GM04503 (cell line): Measurements from ENCODE around the gene NEMF.
"Not testable (repeated sequence)": the region's sequence is repeated elsewhere in the genome, so short reads cannot be mapped to it uniquely, and the experiment has no call there.

ENCODE experiments used
- DNase-seq: peaks from one replicate; pipeline ENCODE4 v3.0.0-alpha.2; 2012; ENCODE audit warnings: low read depth

NEMF gene

GRCh38 chr14:49879646-49880204, 27.1 kb upstream of the NEMF start:
- DNase-seq = no peak

GRCh38 chr14:49876563-49877127, 24.1 kb upstream of the NEMF start:
- no peak for DNase-seq

DNA sequence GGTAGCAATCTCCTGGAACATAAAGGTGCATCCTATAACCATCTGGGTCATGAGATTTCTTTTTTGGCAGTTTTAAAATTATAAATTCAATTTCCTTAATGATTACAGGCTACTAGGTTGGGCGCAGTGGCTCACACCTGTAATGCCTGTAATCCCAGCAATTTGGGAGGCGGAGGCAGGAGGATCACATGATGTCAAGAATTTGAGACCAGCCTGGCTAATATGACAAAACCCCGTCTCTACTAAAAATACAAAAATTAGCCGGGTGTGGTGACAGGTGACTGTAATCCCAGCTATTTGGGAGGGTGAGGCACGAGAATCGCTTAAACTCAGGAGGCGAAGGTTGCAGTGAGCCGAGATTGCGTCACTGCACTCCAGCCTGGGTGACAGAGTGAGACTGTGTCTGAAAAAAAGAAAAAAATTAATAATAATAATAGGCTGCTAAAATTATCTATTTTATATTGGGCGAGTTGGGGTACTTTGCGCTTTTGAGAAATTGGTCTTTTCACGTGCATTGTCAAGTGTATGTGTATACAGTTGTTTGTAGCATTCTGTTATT, 23.1 kb upstream of the NEMF start:
- DNase-seq = no peak

DNA sequence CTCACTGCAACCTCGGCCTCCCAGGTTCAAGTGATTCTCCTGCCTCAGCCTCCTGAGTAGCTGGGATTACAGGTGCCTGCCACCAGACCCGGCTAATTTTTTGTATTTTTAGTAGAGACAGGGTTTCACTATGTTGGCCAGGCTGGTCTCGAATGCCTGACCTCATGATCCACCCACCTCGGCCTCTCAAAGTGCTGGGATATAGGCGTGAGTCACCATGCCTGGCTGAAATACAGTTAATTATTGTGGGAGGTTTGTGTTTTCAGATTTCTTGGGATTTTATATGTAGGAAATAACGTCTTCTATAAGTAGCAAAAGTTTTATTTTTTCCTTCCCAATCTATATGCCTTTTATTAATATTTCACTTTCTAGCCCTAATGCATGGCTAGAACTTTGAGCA, 21.0 kb upstream of the NEMF start:
- DNase-seq = not testable (repeated sequence)

- DNase-seq = no peak
Measured at GRCh38 chr14:49870908-49871307, 18.3 kb upstream of the NEMF start.

GRCh38 chr14:49868720-49869114, 16.1 kb upstream of the NEMF start:
- DNase-seq = no peak

- DNase-seq = peak; percentile 71
Measured at GRCh38 chr14:49867831-49868719, 15.5 kb upstream of the NEMF start.

DNA sequence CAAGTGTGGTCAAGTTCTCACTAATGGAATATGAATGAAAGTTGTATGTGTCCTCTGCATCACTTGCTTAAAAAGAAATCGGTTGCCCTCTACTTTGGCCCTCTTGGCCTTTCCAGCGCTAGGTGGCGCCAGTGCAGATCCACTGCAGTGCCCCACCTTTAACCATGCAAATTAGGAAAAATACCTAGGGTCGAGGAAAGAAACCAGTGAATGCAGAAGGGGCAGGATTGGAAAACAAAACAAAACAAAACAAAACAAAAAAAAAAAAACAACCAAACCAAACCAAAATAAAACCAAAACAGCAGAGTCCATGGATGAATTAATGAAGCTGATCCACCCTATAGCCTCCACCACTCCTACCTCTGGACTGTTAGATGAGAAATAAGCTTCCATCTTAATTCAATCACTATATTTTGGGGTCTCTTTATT, 12.9 kb upstream of the NEMF start:
- DNase-seq = no peak

DNA sequence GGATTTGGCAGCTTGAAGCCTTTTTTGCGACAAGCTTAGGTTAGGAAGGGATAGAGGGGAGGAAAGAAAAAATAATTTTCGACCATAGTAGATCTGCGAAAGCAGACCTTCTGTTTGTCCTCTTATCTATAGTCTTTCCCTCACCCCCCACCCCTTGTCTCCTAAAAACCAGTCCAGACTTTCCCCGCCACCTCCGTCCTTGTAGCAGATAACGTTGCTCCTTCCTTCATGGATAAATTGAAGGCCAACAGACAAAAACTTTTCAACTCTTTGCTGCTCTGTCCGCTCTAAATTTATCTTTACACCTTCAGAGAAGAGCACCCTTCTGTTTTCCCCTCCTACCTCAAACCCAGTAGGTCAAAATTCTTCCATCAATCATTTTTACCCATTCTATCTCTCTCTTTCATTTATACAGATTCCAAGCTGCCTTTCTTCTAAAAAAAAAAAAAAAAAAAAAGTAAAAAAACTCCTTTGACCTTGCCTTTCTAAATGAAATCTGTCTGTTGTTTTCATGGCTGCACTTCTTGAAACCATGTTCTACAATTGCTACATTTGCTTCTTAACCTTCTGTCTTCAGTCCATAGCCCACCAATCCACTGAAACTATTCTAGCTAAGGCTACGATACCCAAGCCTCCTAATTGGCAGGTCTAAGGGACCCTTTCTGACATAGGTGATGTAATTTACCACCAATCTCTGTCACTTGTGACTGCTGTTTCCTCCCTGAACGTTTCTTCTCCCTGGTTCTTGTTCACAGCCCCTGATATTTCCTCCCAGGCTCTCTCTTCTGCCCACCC, 11.1 kb upstream of the NEMF start:
- no peak for DNase-seq

DNA sequence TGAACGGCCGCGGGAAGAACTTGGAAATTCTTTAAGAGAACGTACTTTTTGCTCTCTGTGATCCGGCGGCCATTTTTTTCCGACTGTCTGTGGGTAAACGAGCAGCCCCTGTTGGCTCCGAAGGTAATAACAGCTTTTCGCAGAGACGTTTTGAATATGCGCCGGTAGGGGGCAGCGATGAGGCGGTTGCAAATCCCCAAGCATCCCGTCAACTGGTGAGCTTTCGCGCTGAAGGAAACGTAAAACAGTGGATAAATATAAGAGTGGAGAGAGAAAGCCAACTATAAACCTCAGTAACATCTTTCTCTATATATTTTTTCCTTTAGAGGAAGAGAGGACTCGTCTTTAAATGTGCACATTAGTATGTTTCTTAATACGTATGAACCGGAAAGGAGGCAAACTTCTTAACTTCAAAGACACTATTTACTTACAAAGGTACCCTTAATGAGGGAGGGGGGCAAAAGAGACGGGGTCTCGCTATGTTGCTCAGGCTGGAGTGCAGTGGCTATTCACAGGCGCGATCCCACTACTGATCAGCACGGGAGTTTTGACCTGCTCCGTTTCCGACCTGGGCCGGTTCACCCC, 9.6 kb upstream of the NEMF start:
- DNase-seq = peak; percentile 47

- peak; percentile 59 for DNase-seq
Measured at GRCh38 chr14:49861699-49862088, 9.1 kb upstream of the NEMF start.

GRCh38 chr14:49860988-49861698, 8.6 kb upstream of the NEMF start:
- DNase-seq = no peak

DNA sequence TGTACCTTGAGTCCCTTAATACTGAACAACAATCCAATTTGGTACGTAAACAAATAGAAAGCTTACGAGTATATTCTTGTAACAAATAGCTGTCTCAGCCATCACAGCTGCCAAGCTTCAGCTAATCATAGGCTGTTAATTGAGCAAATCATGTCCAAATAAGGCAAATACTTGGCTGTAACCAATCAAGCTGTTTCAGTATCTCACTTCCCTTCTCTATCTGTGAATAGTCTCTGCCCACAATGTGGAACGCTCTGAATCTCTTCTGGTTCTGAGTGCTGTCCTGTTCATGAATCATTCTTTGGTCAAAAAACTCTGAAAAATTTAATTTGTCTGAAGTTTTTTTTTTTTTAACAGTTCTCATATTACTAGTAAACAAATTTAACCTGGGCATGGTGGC, 5.8 kb upstream of the NEMF start:
- no peak for DNase-seq

GRCh38 chr14:49857427-49858003, 4.9 kb upstream of the NEMF start:
- DNase-seq = peak; percentile 39

DNA sequence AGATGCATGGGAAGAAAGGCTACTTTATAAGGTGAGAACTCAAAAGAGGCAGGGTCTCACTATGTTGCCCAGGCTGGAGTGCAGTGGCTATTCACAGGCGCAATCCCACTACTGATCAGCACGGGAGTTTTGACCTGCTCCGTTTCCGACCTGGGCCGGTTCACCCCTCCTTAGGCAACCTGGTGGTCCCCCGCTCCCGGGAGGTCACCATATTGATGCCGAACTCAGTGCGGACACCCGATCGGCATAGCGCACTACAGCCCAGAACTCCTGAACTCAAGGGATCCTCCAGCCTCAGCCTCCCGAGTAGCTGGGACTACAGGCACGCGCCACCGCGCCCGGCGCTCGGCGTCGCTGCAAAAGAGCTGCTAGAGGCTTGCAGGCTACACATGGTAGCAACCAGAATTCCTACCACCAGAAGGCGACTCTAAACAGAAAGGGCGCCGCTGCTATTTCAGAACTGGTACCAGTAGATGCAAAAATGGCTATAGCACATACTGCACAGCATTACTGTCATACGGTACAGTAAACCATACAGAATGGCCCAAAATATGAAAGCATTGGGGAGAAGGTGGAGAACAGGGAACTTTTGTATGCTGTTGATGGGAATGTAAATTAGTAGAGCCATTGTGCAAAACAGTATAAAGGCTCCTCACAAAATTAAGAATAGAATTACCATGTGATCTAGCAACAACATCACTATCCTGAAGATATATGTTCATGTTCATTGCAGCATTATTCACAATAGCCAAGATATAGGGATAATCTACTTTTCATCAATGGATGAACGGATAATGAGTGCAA, 1.2 kb upstream of the NEMF start:
- peak; percentile 32 for DNase-seq

- DNase-seq = no peak
Measured at GRCh38 chr14:49853158-49853477, 530 bp upstream of the NEMF start.

DNA sequence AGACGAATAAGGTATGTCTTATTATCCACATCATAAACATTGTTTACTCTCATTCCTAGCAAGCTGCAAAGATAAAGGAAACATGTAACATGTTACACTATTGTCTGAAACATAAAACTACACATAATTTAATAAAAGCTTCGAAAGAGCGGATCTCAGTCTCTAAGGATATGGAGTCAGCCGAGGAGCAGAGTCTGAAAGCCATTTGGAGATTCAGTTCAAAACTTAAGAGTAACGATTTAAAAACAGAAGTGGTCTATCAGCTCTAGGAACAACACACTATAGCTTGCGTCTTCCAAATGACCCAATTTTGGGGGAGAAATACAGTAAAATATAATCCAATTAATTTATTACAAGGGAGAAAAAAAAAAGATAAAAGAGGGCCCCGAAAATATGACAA, 775 bp downstream of the NEMF start:
- DNase-seq = no peak

DNA sequence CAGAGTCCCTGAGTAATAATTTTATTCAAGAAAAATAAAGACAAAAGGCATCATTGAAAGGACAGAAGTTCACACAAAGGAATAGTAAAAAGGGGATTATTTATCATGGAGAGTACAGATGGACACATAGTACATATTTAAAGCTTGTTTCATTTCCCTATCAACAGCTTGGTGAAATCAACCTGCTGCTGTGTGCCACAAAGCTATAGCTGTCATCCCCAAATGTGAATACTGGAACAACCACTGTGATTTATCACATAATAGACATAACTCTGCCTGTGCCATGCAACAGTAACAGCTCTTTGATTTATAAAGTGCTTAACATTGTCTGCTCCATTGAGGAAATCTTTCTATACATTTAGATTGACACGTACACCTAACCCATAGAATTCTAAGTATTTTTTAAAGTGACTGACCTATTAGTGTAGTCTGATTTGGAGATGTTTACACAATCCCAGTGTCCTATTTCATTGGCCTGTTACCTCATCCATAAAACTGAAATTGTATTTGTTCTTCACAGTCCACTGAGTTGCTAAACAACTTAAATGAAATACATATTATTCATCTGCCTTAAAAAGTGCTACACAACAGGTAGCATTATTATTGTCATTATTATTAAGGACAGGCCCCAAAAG, 3.3 kb downstream of the NEMF start:
- DNase-seq = no peak

GRCh38 chr14:49828640-49829039, 23.9 kb downstream of the NEMF start:
- DNase-seq = no peak

DNA sequence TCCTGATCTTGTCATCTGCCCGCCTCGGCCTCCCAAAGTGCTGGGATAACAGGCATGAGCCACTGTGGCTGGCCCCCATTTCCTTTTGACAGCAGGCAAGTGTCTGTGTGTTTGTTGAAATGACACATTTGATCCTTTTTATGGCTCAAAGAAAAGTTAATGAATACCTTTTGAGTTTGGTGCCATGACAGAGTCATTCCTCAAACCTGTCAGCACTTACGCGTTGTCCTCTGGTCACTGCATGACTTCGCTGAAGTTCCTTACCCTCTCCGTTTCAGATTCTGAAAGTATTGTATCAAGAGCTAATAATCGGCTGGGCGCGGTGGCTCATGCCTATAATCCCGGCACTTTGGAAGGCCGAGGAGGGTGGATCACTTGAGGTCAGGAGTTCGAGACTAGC, 32.4 kb downstream of the NEMF start:
- no peak for DNase-seq
